MCF 10A (cell line): Measurements from ENCODE around the gene CREBL2. TPM values are rescaled to one million over a fixed set of nuclear protein-coding genes. Genes with fewer than 3 reads are reported as not detected.

Experiments
- Bru-seq: library from RNA; stranded (reverse); fragments of 400-500 nt; gene quantifications from one replicate; lab custom pipeline; 2021; lab: Mats Ljungman, UMichigan
- BruChase-seq, 2 experiments: library from RNA; stranded (reverse); fragments of 400-500 nt; gene quantifications; one replicate each; lab custom pipeline; 2021; lab: Mats Ljungman, UMichigan
- BruUV-seq: library from RNA; stranded (reverse); fragments of 400-500 nt; replicated peaks from 2 replicates; lab custom pipeline; 2021; lab: Mats Ljungman, UMichigan
- CTCF ChIA-PET: fragments of 300-600 bp; sonication (Branson Sonifier 250); formaldehyde crosslinking; extraction: SDS; loops from one replicate; lab custom pipeline; 2021; ENCODE audit warnings: antibody characterized with exemption, inconsistent platforms; lab: Yijun Ruan, JAX
- POLR2A ChIA-PET: fragments of 300-600, 350-650 bp; sonication (Branson Sonifier 250); formaldehyde crosslinking; extraction: SDS; loops from one replicate; lab custom pipeline; 2020; ENCODE audit warnings: antibody characterized with exemption, inconsistent platforms; lab: Yijun Ruan, JAX
- DNase-seq: peaks from one replicate; pipeline ENCODE4 v3.0.0-alpha.2; 2018; ENCODE audit not compliant: unreplicated experiment
- H3K27ac Mint-ChIP-seq: one replicate; pipeline ENCODE4 v1.8.0; 2022; ENCODE audit warnings: mild to moderate bottlenecking, low read depth, mixed read lengths; ENCODE audit not compliant: unreplicated experiment
- H3K27me3 Mint-ChIP-seq: one replicate; pipeline ENCODE4 v1.8.0; 2022; ENCODE audit warnings: mixed read lengths; ENCODE audit not compliant: insufficient read depth, unreplicated experiment
- H3K36me3 Mint-ChIP-seq: one replicate; pipeline ENCODE4 v1.8.0; 2022; ENCODE audit warnings: mild to moderate bottlenecking, moderate library complexity, mixed read lengths; ENCODE audit not compliant: insufficient read depth, unreplicated experiment
- H3K4me1 Mint-ChIP-seq: one replicate; pipeline ENCODE4 v1.8.0; 2022; ENCODE audit warnings: mixed read lengths; ENCODE audit not compliant: insufficient read depth, unreplicated experiment
- H3K4me3 Mint-ChIP-seq: one replicate; pipeline ENCODE4 v1.8.0; 2022; ENCODE audit warnings: mild to moderate bottlenecking, moderate library complexity, mixed read lengths; ENCODE audit not compliant: unreplicated experiment
- H3K9me3 Mint-ChIP-seq: one replicate; pipeline ENCODE4 v1.8.0; 2022; ENCODE audit warnings: mixed read lengths; ENCODE audit not compliant: unreplicated experiment
- intact Hi-C: fragments of 100-400 bp; cut with micrococcal nuclease; formaldehyde crosslinking; loops from 2 replicates; pipeline ENCODE4 v1.14.1; 2022
- long read RNA-seq: library from polyadenylated mRNA; stranded (forward); transcript quantifications from one replicate; pipeline ENCODE4 v2.0.0, GENCODE V29; 2022
- total RNA-seq: library from RNA; stranded (reverse); gene quantifications from 2 replicates; pipeline ENCODE4 v1.2.3, GENCODE V29; 2022
- TF ChIP-seq, protein P1 (sequence below): fragments of 200-600 bp; IDR thresholded peaks from one replicate; pipeline ENCODE4 v1.8.0; 2022; ENCODE audit warnings: antibody characterized with exemption, mild to moderate bottlenecking; ENCODE audit not compliant: unreplicated experiment

Gene CREBL2, protein sequence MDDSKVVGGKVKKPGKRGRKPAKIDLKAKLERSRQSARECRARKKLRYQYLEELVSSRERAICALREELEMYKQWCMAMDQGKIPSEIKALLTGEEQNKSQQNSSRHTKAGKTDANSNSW
- total RNA-seq (17.4 and 22.5 TPM in 2 replicates), Bru-seq, nascent RNA (percentile 65 among the genes with signal in this experiment), BruChase-seq, experiment 1, labeled RNA remaining after a 6-hour chase (percentile 83 among the genes with signal in this experiment), BruChase-seq, experiment 2, labeled RNA remaining after a 2-hour chase (percentile 71 among the genes with signal in this experiment)
- long read RNA-seq, transcript CREBL2-201 (4 exons, 3,754 nt), result major isoform, 62 of 67 reads
- long read RNA-seq, partial matches to known transcripts, result 4 of 67 reads
- long read RNA-seq, other reads (novel, unspliced or antisense), result 1 of 67 reads

DNA sequence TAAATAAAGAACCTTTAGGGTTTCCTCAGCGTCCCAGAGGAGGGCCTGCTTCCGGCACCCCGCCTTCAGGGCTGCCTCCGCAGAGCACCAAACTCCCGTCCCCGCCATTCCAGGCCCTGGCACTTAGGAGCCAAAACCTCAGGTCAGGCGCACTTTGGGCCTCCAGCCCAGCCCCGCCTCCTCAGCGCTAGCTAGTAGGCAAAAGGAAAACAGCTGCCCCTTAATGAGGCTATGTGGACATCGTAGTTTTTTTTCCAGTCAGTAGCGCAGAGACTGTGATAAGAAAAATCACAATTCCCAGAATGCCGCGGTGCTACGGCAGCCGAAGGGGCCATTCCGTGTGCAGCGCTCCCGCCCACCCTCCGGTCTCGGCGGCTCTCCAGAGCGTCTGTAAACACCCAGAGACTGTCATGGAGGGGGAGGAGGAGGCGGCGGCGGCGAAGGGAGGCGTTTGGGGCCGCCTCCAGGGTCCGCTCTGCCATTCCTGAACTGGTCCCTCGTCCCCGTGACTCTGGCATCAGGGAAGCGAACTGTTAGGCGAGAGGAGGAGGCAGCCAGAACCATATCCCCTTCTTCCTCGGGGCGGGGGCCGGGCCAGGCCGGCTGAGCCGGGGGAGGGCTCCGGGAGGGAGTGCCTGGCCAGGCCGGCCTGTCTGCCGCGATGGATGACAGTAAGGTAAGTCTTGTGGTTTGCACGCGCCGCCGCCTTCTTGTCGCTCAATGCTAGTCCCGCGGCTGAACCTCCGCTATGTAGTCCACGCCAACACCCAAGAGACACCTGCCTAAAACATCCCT lies at the start of gene CREBL2:
Gene CREBL2, plus strand, starts transcription at position 365 of the 795 bp plus-strand sequence. Its CDS starts 297 bp downstream, at position 662.
- CTCF ChIA-PET, result interaction anchor here (1.3 kb wide), 1 partner anchor 125 kb away, joined by 4 read pairs; no protein-coding TSS in a partner anchor
- intact Hi-C loops, result loop anchor here (1.0 to 5.0 kb wide), 3 partner anchors 49 to 529 kb away; partner anchors contain the start of gene DUSP16
- Mint-ChIP-seq H3K36me3 (peaks cover 22% of the 10 kb centered on the region), H3K27ac (peak within 1 kb of the TSS; percentile 98), H3K9me3 (no peaks in the 10 kb centered on the region), H3K4me1 (peaks cover 26% of the 10 kb centered on the region), H3K4me3 (peak within 1 kb of the TSS; percentile 95), H3K27me3 (no peaks in the 10 kb centered on the region)
- DNase-seq, result peak; percentile 92
- no TSS peak for BruUV-seq
- TF ChIP-seq, protein P1, sequence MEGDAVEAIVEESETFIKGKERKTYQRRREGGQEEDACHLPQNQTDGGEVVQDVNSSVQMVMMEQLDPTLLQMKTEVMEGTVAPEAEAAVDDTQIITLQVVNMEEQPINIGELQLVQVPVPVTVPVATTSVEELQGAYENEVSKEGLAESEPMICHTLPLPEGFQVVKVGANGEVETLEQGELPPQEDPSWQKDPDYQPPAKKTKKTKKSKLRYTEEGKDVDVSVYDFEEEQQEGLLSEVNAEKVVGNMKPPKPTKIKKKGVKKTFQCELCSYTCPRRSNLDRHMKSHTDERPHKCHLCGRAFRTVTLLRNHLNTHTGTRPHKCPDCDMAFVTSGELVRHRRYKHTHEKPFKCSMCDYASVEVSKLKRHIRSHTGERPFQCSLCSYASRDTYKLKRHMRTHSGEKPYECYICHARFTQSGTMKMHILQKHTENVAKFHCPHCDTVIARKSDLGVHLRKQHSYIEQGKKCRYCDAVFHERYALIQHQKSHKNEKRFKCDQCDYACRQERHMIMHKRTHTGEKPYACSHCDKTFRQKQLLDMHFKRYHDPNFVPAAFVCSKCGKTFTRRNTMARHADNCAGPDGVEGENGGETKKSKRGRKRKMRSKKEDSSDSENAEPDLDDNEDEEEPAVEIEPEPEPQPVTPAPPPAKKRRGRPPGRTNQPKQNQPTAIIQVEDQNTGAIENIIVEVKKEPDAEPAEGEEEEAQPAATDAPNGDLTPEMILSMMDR, result no peak
- POLR2A ChIA-PET, result interaction anchor here (0.6 to 3.0 kb wide), 30 partner anchors 10 to 345 kb away, joined by 3 to 21 read pairs (median 3); partner anchors contain the start of genes BORCS5, DUSP16 and LRP6

DNA sequence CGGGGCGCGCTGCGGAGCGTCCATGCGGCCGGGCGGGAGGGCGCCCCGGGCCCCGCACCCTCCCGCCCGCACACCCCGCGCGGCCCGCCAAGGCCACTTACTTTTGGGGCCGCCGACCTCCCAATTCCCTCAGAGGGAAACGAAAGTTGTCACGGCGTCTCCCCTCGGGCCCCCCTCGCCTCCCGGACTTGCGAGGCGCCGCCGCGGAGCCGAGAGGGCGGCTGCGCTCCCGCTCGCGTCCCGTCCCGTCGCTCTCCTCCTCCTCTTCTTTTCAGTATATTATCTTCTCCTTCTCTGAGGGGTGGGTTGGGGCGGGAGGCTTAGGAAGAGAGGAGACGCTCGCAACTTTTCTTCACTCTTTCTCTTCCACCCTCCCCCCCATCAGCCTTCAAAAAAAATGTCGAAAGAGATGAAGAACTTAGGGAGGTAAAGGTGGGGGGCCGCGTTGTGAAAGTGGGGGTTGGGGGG lies 49.6 kb upstream of the CREBL2 start:
- no peaks in the 10 kb centered on the region for H3K36me3 Mint-ChIP-seq
- H3K27me3 Mint-ChIP-seq, result no peaks in the 10 kb centered on the region
- peak overlapping the region; percentile 69 for H3K4me3 Mint-ChIP-seq
- no TSS peak for BruUV-seq
- H3K9me3 Mint-ChIP-seq, result no peaks in the 10 kb centered on the region
- intact Hi-C loops, result loop anchor here (2.0 kb wide), 1 partner anchor 49 kb away; the partner anchor contains the start of gene CREBL2
- peaks cover 30% of the 10 kb centered on the region for H3K4me1 Mint-ChIP-seq
- DNase-seq, result peak; percentile 32
- H3K27ac Mint-ChIP-seq, result peak overlapping the region; percentile 95
- ChIA-PET CTCF (interaction anchor here (0.9 to 1.5 kb wide), 3 partner anchors 14 to 127 kb away, joined by 3 read pairs; no protein-coding TSS in a partner anchor), POLR2A (interaction anchor here (0.8 to 4.7 kb wide), 16 partner anchors 13 to 907 kb away, joined by 3 to 41 read pairs (median 8); partner anchors contain the start of genes BORCS5, CDKN1B, CREBL2 and GPR19)
- TF ChIP-seq, protein P1, result no peak

DNA sequence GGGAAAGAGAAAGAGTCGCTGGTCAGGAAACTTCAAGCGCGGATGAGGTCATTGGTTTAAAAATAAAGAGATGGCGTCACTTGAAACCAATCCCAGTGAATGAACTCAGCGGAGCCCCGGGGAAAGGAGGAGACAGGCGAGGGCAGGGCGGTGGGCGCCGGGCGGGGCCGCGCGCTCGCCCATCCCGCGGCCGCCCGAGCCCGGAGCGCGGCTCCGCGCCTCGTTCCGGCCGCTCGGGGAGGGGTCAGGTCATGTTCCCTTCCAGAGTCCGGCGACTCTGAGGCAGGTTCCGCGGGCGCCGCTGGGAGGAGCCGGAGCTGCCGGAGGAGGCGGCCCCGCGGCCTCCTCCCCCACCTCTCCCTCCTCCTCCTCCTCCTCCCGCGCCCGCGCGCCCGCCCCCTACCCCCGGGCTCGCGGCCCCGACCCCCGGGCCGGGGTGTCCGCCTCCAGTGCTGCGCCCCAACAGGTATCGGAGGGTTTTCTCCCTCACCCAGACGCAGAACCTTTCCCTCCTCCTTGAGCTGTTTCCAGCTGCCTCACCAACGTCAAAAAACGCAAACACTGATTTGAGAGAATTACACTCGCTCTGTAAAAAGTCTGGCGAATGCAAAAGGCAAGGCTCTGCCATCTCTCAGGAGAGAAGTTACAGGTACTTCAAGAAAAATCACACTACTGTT lies 49.0 kb upstream of the CREBL2 start, which contains the start of gene DUSP16:
Gene DUSP16, minus strand, starts transcription at position 279 of the 677 bp plus-strand sequence. CDS start 41,765 bp downstream, outside the sequence.
- Mint-ChIP-seq H3K36me3 (no peaks in the 10 kb centered on the region), H3K9me3 (no peaks in the 10 kb centered on the region), H3K4me1 (peaks cover 28% of the 10 kb centered on the region), H3K4me3 (peak within 1 kb of the TSS; percentile 69), H3K27me3 (no peaks in the 10 kb centered on the region), H3K27ac (peak within 1 kb of the TSS; percentile 95)
- peak; percentile 94 for DNase-seq
- ChIA-PET POLR2A (interaction anchor here (0.6 to 2.6 kb wide), 30 partner anchors 8 to 205 kb away, joined by 3 to 19 read pairs (median 4); partner anchors contain the start of genes BORCS5, CDKN1B and CREBL2), CTCF (interaction anchor here (0.5 to 2.4 kb wide), 21 partner anchors 12 to 192 kb away, joined by 3 to 20 read pairs (median 5); no protein-coding TSS in a partner anchor)
- BruUV-seq, result no TSS peak
- intact Hi-C loops, result loop anchor here (2.0 kb wide), 1 partner anchor 48 kb away; the partner anchor contains the start of gene CREBL2
- TF ChIP-seq, protein P1, result no peak
